ENCODE data around the gene GDF2. TPM values are rescaled to one million over a fixed set of nuclear protein-coding genes. Genes with fewer than 3 reads are reported as not detected.

GDF2 gene
- total and polyA plus RNA-seq, 12 donors: not detected

- ATAC-seq: no peak
- Histone ChIP-seq H3K9me3 (no peaks in the 10 kb centered on the region), H3K27me3 (peaks cover 8 to 61% (median 36%) of the 10 kb centered on the region in 7 donors), H3K4me1 (peaks cover 0 to 10% (median 4%) of the 10 kb centered on the region in 9 donors), H3K4me3 (no peak overlapping the region), H3K27ac (no peak overlapping the region), H3K36me3 (no peaks in the 10 kb centered on the region)
- 90 to 92% methylated on average over 6 of the region's 6 CpGs for WGBS, 2 donors
- intact Hi-C loops (cut with DNase I): loop anchor here in 1 of 10 donors (10.0 kb wide), 1 partner anchor 1119 kb away; no protein-coding TSS in a partner anchor
- TF ChIP-seq CTCF (IDR thresholded peaks at IDR 0.05): no peak
- DNase-seq: no peak
These were observed 18.4 kb upstream of the GDF2 start for GRCh38 chr10:47303866-47304265.

- no peak overlapping the region for H3K4me3 ChIP-seq
- no peaks in the 10 kb centered on the region for H3K9me3 ChIP-seq
- WGBS, 2 donors: 50 to 74% methylated on average over 2 of the region's 2 CpGs
- no peak for DNase-seq
- H3K27me3 ChIP-seq: peaks cover 0 to 60% (median 30%) of the 10 kb centered on the region in 7 donors
- no peak overlapping the region for H3K27ac ChIP-seq
- ATAC-seq: no peak
- H3K36me3 ChIP-seq: no peaks in the 10 kb centered on the region
- peaks cover 0 to 8% (median 2%) of the 10 kb centered on the region in 9 donors for H3K4me1 ChIP-seq
- intact Hi-C loops (cut with DNase I): loop anchor here in 1 of 10 donors (10.0 kb wide), 1 partner anchor 1121 kb away; no protein-coding TSS in a partner anchor
- no peak for TF ChIP-seq CTCF (IDR thresholded peaks at IDR 0.05)
These were observed 16.7 kb upstream of the GDF2 start for GRCh38 chr10:47305566-47305965.

- DNase-seq (no peak), ATAC-seq (no peak)
- intact Hi-C loops (cut with DNase I): loop anchor here in 1 of 10 donors (10.0 kb wide), 1 partner anchor 1122 kb away; no protein-coding TSS in a partner anchor
- Histone ChIP-seq H3K36me3 (no peaks in the 10 kb centered on the region), H3K4me3 (no peak overlapping the region), H3K9me3 (no peaks in the 10 kb centered on the region), H3K27ac (no peak overlapping the region), H3K4me1 (peaks cover 0 to 8% (median 0%) of the 10 kb centered on the region in 9 donors), H3K27me3 (peaks cover 0 to 50% (median 20%) of the 10 kb centered on the region in 7 donors)
- 72 to 78% methylated on average over 10 of the region's 10 CpGs for WGBS, 2 donors
- no peak for TF ChIP-seq CTCF (IDR thresholded peaks at IDR 0.05)
These were observed 15.7 kb upstream of the GDF2 start for GRCh38 chr10:47306387-47307210.

GRCh38 chr10:47307381-47307780 is 14.9 kb upstream of the GDF2 start:
- Histone ChIP-seq H3K36me3 (no peaks in the 10 kb centered on the region), H3K4me1 (peaks cover 0 to 13% (median 4%) of the 10 kb centered on the region in 9 donors), H3K27ac (no peak overlapping the region), H3K4me3 (no peak overlapping the region), H3K27me3 (peaks cover 0 to 43% (median 14%) of the 10 kb centered on the region in 7 donors), H3K9me3 (no peaks in the 10 kb centered on the region)
- no peak for ATAC-seq
- intact Hi-C loops (cut with DNase I): loop anchor here in 1 of 10 donors (10.0 kb wide), 1 partner anchor 1123 kb away; no protein-coding TSS in a partner anchor
- DNase-seq: no peak
- 87 to 88% methylated on average over 3 of the region's 3 CpGs for WGBS, 2 donors
- no peak for TF ChIP-seq CTCF (IDR thresholded peaks at IDR 0.05)

Data from heart right ventricle (tissue), 16 donors.